Astrocyte of the cerebellum (primary cell): Measurements from ENCODE around the gene DCUN1D3.

Experiments used
- DNase-seq: peaks from one replicate; pipeline ENCODE4 v3.0.0-alpha.2; 2011; ENCODE audit warnings: low read depth
- H3K4me3 ChIP-seq: 2 replicates; pipeline ENCODE4 v1.5.1; 2011; ENCODE audit warnings: mild to moderate bottlenecking, low read depth, low read length, moderate library complexity
- CTCF ChIP-seq: IDR thresholded peaks from 2 replicates; pipeline ENCODE4 v1.5.1; 2012; ENCODE audit warnings: low read length, low read depth, moderate library complexity, mild to moderate bottlenecking; ENCODE audit errors: missing control alignments
- in situ Hi-C: cut with HindIII; loops from 2 replicates; pipeline ENCODE4 v1.10.0; 2017; ENCODE audit warnings: low sequenced_read_pairs

DCUN1D3 gene

GRCh38 chr16:20875355-20875650 is 24.9 kb downstream of the DCUN1D3 start:
- no peak overlapping the region for H3K4me3 ChIP-seq
- TF ChIP-seq CTCF: no peak
- DNase-seq: no peak
- in situ Hi-C loops: no loop called here

- no peak for DNase-seq
- in situ Hi-C loops: no loop called here
- no peak overlapping the region for H3K4me3 ChIP-seq
- no peak for TF ChIP-seq CTCF
Observed at GRCh38 chr16:20874088-20874581, 26.0 kb downstream of the DCUN1D3 start.

DNA sequence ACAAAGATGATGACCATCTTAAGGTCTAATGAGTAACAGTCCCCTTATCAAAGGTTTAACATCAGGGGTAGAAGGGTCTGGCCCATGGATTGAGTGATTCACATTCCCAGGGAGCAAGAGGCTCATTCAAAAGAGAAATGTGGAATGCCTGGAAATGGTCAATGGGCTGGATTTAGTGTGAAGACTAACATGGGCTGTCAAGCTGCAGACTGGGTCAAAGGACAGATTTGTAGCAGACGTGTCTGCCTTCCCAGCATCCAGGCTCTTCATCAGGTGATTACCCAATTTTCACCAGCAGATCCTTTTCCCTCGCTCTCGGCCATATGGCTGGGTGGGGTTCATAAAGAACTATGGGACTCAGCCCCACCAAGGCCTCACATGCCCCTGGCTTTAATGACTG is 26.8 kb downstream of the DCUN1D3 start:
- DNase-seq: no peak
- no peak overlapping the region for H3K4me3 ChIP-seq
- no peak for TF ChIP-seq CTCF
- in situ Hi-C loops: no loop called here

- in situ Hi-C loops: no loop called here
- TF ChIP-seq CTCF: no peak
- H3K4me3 ChIP-seq: no peak overlapping the region
- DNase-seq: no peak
Observed at GRCh38 chr16:20871941-20872815, 28.0 kb downstream of the DCUN1D3 start.

- in situ Hi-C loops: no loop called here
- no peak overlapping the region for H3K4me3 ChIP-seq
- TF ChIP-seq CTCF: no peak
- DNase-seq: no peak
Observed at GRCh38 chr16:20871258-20871657, 28.9 kb downstream of the DCUN1D3 start.

GRCh38 chr16:20870122-20870820 is 29.9 kb downstream of the DCUN1D3 start:
- in situ Hi-C loops: no loop called here
- H3K4me3 ChIP-seq: no peak overlapping the region
- DNase-seq: no peak
- TF ChIP-seq CTCF: no peak
